Smooth muscle cell (in vitro differentiated cells): Measurements from ENCODE around the gene ADAM17. TPM values are rescaled to one million over a fixed set of nuclear protein-coding genes. Genes with fewer than 3 reads are reported as not detected.

ENCODE experiments used
- DNase-seq: peaks from one replicate; lab custom pipeline; 2025; ENCODE audit not compliant: unreplicated experiment; lab: John Stamatoyannopoulos, UW
- H2AFZ ChIP-seq: fragments of 200-600 bp; sonication (generic); 2 replicates; pipeline ENCODE4 v1.6.0; 2016; ENCODE audit warnings: antibody characterized with exemption, low read depth, mild to moderate bottlenecking
- H3F3A ChIP-seq: fragments of 200-600 bp; sonication (generic); 2 replicates; pipeline ENCODE4 v1.6.0; 2017; ENCODE audit warnings: antibody characterized with exemption, low read depth
- H3K27ac ChIP-seq: fragments of 200-600 bp; sonication (generic); 2 replicates; pipeline ENCODE4 v1.5.1; 2016; ENCODE audit warnings: low read depth, mild to moderate bottlenecking
- H3K27me3 ChIP-seq: fragments of 200-600 bp; sonication (generic); 2 replicates; pipeline ENCODE4 v1.6.1; 2016; ENCODE audit warnings: low read depth, mild to moderate bottlenecking
- H3K36me3 ChIP-seq: fragments of 200-600 bp; sonication (generic); 2 replicates; pipeline ENCODE4 v1.5.1; 2016; ENCODE audit warnings: low read depth
- H3K4me1 ChIP-seq: fragments of 200-600 bp; sonication (generic); 2 replicates; pipeline ENCODE4 v1.5.1; 2016; ENCODE audit warnings: low read depth
- H3K4me2 ChIP-seq: fragments of 200-600 bp; sonication (generic); 2 replicates; pipeline ENCODE4 v1.6.0; 2016; ENCODE audit warnings: mild to moderate bottlenecking
- H3K4me3 ChIP-seq: fragments of 200-600 bp; sonication (generic); 2 replicates; pipeline ENCODE4 v1.5.1; 2016; ENCODE audit warnings: mild to moderate bottlenecking
- H3K79me2 ChIP-seq: fragments of 200-600 bp; sonication (generic); 2 replicates; pipeline ENCODE4 v1.6.0; 2016; ENCODE audit warnings: low read depth, mild to moderate bottlenecking
- H3K9ac ChIP-seq: fragments of 200-600 bp; sonication (generic); 2 replicates; pipeline ENCODE4 v1.6.0; 2016; ENCODE audit warnings: low read depth
- H3K9me3 ChIP-seq: fragments of 200-600 bp; sonication (generic); replicated peaks from 2 replicates; pipeline ENCODE4 v1.5.1; 2016; ENCODE audit warnings: low read depth
- H4K20me1 ChIP-seq: fragments of 200-600 bp; sonication (generic); 2 replicates; pipeline ENCODE4 v1.6.0; 2016; ENCODE audit warnings: low read depth
- WGBS: methylation state at CpG from one replicate; pipeline ENCODE4 v1.1.7; 2016; ENCODE audit warnings: low lambda C conversion rate; 5-methylcytosine and 5-hydroxymethylcytosine counted together
- polyA plus RNA-seq: library from polyadenylated mRNA; unstranded; fragments of >200 nt; fragmentation: Nextera tagmentation; extraction: Ambion mirVana; gene quantifications from 2 replicates; pipeline ENCODE4 v1.2.1, GENCODE V29; 2016
- total RNA-seq: library from RNA; depleted of rRNA; stranded (reverse); fragments of >200 nt; gene quantifications from 2 replicates; pipeline ENCODE4 v1.2.3, GENCODE V29; 2014
- TF ChIP-seq, protein P1 (sequence below): fragments of 200-600 bp; sonication (generic); IDR thresholded peaks from 2 replicates; pipeline ENCODE4 v1.5.1; 2017; ENCODE audit warnings: borderline replicate concordance, mild to moderate bottlenecking, antibody characterized with exemption; ENCODE audit not compliant: insufficient read depth, poor library complexity, severe bottlenecking

ADAM17 gene
- total and polyA plus RNA-seq, 2 experiments from 2014 or later = 8.9 to 18.3 TPM

DNA sequence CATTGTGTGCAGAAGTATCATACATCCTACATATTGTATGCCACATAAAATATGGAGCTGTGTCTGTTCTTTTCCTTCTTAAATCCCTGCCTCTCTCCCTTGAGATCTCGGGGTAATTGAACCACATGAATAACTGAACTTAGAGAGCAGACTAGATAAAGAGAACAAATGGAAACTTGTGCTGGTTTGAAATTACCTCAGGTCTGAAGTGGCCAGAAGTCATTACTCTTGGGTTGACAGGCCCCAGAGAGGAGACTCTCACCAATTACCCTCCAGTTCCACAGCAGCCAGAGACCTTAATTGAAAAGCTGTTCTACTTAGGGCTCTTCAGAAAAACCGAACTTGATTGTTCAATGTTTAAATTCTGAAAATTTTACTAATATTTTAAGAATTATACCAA, 5.0 kb upstream of the ADAM17 start:
- TF ChIP-seq, protein P1, sequence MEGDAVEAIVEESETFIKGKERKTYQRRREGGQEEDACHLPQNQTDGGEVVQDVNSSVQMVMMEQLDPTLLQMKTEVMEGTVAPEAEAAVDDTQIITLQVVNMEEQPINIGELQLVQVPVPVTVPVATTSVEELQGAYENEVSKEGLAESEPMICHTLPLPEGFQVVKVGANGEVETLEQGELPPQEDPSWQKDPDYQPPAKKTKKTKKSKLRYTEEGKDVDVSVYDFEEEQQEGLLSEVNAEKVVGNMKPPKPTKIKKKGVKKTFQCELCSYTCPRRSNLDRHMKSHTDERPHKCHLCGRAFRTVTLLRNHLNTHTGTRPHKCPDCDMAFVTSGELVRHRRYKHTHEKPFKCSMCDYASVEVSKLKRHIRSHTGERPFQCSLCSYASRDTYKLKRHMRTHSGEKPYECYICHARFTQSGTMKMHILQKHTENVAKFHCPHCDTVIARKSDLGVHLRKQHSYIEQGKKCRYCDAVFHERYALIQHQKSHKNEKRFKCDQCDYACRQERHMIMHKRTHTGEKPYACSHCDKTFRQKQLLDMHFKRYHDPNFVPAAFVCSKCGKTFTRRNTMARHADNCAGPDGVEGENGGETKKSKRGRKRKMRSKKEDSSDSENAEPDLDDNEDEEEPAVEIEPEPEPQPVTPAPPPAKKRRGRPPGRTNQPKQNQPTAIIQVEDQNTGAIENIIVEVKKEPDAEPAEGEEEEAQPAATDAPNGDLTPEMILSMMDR = no peak
- WGBS = 77% methylated on average over 2 of the region's 2 CpGs
- H3K9me3 ChIP-seq = no peaks in the 10 kb centered on the region
- no peak overlapping the region for H3K4me2 ChIP-seq
- H3K27me3 ChIP-seq = no peaks in the 10 kb centered on the region
- H4K20me1 ChIP-seq = no peaks in the 10 kb centered on the region
- DNase-seq = no peak
- no peak overlapping the region for H3K27ac ChIP-seq
- H3K36me3 ChIP-seq = no peaks in the 10 kb centered on the region
- peaks cover 4% of the 10 kb centered on the region for H3K4me1 ChIP-seq
- H3K79me2 ChIP-seq = peaks cover 9% of the 10 kb centered on the region
- no peak overlapping the region for H3K4me3 ChIP-seq
- no peak overlapping the region for H2AFZ ChIP-seq
- no peaks in the 10 kb centered on the region for H3F3A ChIP-seq
- no peak overlapping the region for H3K9ac ChIP-seq

DNA sequence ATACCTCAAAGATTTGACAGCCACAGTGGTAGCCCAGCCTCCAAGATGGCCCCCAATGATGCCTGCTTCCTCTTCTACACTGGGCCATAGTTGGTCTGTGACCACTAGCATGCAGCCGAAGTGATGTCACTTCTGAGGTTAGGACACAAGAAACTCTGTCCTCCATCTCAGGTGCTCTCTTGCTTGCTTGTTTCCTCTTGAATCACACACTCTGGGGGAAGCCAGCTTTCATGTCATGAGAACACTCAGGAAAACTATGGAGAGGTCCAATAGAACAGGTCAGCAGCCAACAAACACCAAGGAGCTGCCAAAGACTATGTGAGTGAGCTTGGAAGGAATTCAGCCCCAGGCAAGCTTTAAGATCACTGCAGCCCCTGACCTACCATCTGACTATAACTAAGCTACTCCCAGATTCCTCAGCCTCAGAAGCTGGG, 3.3 kb upstream of the ADAM17 start:
- Histone ChIP-seq H3K27me3 (no peaks in the 10 kb centered on the region), H3K9me3 (no peaks in the 10 kb centered on the region), H3K4me3 (no peak overlapping the region), H2AFZ (no peak overlapping the region), H3K27ac (peak overlapping the region; percentile 63), H3K36me3 (no peaks in the 10 kb centered on the region), H3K4me1 (peaks cover 11% of the 10 kb centered on the region), H3K4me2 (no peak overlapping the region), H4K20me1 (peaks cover 6% of the 10 kb centered on the region), H3K79me2 (peaks cover 16% of the 10 kb centered on the region), H3F3A (peaks cover 15% of the 10 kb centered on the region), H3K9ac (no peak overlapping the region)
- TF ChIP-seq, protein P1 = no peak
- no peak for DNase-seq
- 92% methylated on average over 1 of the region's 1 CpG for WGBS

DNA sequence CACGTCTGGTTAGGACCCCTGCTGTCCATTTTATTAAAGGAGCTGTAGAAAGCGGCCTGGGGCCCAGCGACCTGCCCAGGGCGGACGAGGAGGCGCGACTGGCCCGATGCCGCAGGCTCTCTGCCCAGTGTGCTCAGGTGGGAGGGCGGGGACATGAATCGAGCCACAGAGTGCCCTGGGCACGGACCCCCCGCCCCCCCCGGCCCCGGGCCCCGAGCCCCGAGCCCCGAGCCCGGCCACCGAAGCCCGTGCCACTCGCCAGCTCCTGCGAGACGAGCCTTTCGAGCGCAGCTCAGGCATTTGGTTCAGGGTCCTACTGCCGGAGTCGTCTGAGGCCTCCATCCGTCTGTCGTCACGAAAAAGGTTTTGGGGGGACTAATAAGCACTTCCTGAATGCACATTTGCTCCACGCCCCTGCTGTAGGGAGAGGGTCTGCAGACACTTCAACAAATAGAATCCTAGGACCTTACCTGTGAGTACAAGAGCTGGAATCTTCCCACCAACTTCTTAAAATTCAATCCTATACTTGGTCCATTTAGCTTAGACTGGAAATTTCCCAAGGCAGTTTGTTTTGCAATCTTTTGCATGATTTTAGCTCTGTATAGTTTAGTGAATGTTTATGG, 602 bp upstream of the ADAM17 start:
- Histone ChIP-seq H3K36me3 (no peaks in the 10 kb centered on the region), H3K4me1 (peaks cover 29% of the 10 kb centered on the region), H3K9me3 (no peaks in the 10 kb centered on the region), H3K27ac (peak overlapping the region; percentile 94), H3K79me2 (peaks cover 41% of the 10 kb centered on the region), H3F3A (peaks cover 15% of the 10 kb centered on the region), H3K4me3 (peak overlapping the region; percentile 91), H2AFZ (peak overlapping the region; percentile 42), H4K20me1 (peaks cover 31% of the 10 kb centered on the region), H3K27me3 (no peaks in the 10 kb centered on the region), H3K4me2 (peak overlapping the region; percentile 96), H3K9ac (peak overlapping the region; percentile 93)
- TF ChIP-seq, protein P1 = no peak
- DNase-seq = no peak
- WGBS = under 1% methylated on average over 23 of the region's 32 CpGs

DNA sequence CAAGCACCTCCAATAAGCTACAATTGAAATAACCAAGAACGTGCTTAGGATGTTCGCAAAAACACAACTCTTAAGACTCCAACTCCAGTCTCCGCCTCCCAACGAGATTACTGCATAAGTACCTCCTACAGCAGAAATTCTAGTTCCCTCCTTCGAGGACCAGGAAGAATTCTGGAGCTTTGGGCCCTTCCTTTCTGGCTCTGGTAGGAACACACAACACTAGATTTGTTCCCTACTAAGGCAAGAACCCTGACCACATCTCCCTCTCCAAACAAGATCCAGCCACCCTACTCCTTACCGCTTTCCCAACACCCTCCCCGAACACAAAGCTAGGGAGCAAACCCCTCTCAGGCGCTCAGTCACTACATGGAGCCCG, 721 bp downstream of the ADAM17 start:
- TF ChIP-seq, protein P1 = no peak
- H3K36me3 ChIP-seq = no peaks in the 10 kb centered on the region
- peaks cover 29% of the 10 kb centered on the region for H3K4me1 ChIP-seq
- no peaks in the 10 kb centered on the region for H3K27me3 ChIP-seq
- H3K27ac ChIP-seq = peak overlapping the region; percentile 89
- peak overlapping the region; percentile 69 for H2AFZ ChIP-seq
- H3K9ac ChIP-seq = peak overlapping the region; percentile 93
- H4K20me1 ChIP-seq = peaks cover 42% of the 10 kb centered on the region
- peak overlapping the region; percentile 91 for H3K4me3 ChIP-seq
- WGBS = 1% methylated on average over 9 of the region's 9 CpGs
- no peaks in the 10 kb centered on the region for H3K9me3 ChIP-seq
- peaks cover 55% of the 10 kb centered on the region for H3K79me2 ChIP-seq
- H3F3A ChIP-seq = peaks cover 15% of the 10 kb centered on the region
- peak overlapping the region; percentile 96 for H3K4me2 ChIP-seq
- no peak for DNase-seq
